Measurements from ENCODE around the gene C17orf50.

- TF ChIP-seq TAF1 (IDR thresholded peaks at IDR 0.05; ENCODE audit: borderline replicate concordance, low read depth, low read length): no peak
- no peak for TF ChIP-seq POLR2A (IDR thresholded peaks at IDR 0.05; ENCODE audit: low read depth, low read length)
- TF ChIP-seq POLR2AphosphoS5 (IDR thresholded peaks at IDR 0.05; ENCODE audit: low read depth, low read length): no peak
Measured at GRCh38 chr17:35740216-35740615, 20.5 kb upstream of the C17orf50 start.
